T-helper 1 cell (primary cell): ENCODE measurements around the gene SUCLG2.

Source experiments
- DNase-seq, 5 donors: peaks; one replicate each; pipeline ENCODE4 v3.0.0-alpha.2; 2012 to 2020

The SUCLG2 gene

DNA sequence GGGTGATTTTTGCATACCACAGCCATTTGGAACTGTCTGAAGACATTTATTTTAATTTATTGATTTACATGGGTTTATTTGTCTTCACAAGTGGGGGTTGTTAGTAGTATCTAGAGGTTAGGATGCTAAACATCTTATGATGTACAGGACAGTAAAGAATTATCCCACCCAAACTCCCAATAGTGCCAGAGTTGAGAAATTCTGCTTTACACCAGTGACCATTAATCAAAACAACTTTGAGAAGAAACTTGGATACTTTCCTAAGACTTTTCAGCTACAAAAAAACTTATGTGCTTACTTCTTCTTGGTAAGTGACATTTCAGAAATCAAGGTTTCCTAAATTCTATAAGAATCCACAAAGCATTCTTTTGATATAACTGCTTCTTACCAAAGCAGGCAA, 156.7 kb downstream of the SUCLG2 start:
- DNase-seq: no peak

DNA sequence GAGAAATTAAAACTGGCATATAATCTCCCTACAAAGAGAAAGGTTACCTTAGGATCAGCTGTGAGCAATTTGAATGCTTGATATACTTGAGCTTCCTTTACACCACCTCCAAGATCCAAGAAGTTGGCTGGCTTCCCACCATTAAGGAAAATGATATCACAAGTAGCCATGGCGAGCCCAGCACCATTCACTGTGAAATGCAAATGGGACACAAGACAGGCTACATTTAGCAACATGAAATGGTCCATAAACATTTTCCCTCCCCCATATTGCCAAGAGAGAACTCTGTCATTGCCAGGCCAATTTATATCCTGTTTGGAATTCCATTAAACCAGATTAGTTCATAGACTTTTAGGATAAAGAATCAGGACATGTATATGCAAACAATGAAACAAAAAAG, 158.7 kb downstream of the SUCLG2 start:
- no peak for DNase-seq

DNA sequence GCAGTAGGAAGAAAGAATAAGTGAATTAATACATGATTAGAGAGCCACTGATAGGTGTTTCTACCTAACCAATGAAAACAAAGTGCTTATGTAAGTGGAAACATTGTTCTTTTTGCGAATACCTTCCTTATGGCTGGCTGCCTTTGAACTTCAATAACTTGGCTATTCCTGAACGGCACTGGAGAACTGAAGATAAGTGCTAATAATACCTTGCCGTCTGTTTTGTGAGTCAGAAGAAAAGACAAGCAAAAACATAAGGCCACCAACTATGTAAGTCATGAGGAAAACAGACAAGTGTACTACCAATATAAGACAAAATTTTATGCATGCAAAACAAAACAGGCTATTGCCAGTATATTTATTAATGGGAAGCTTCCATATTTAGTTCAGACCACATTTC, 160.6 kb downstream of the SUCLG2 start:
- no peak for DNase-seq

GRCh38 chr3:67490658-67491057, 163.8 kb downstream of the SUCLG2 start:
- DNase-seq: no peak

DNA sequence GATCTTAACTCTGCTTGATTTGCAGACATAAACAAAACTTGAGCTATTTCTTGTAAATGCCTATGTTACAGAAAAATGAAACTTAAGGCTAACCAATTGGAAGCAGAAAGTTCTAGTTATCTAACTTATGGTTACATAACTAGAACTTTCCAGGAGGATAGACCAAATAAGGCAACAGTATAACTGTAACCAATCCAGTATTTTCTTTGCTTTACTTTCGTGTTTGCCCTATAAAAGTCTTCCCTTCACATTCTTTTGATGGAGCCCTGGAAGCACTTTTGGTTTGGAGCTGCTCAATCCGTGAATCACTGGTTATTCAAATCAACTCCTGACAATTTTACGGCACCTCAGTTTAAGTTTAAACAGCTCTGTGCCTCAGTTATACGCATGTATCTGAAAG, 164.6 kb downstream of the SUCLG2 start:
- peak in 1 of 5 donors; percentile 1 for DNase-seq

- no peak for DNase-seq
Observed at GRCh38 chr3:67487564-67488114, 166.8 kb downstream of the SUCLG2 start.

DNA sequence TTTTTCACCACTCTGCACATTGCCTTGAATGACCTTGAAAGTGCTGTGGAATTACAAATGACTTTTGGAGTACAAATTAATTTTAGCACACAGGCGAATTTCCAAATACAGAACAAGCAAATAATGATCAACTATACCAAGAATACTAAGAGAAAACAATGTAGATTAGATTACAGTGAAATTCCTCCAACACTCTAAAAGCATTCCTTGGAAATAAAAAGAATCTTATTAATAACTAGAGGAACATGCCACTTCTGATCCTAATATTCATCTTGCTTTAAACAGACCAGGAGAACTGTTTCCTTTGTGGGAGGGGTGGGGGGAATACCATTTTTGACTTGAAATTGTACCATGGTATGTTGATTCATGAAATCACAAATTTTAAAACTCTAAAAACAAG, 167.5 kb downstream of the SUCLG2 start:
- DNase-seq: no peak

GRCh38 chr3:67484085-67484484, 170.3 kb downstream of the SUCLG2 start:
- DNase-seq: no peak

DNA sequence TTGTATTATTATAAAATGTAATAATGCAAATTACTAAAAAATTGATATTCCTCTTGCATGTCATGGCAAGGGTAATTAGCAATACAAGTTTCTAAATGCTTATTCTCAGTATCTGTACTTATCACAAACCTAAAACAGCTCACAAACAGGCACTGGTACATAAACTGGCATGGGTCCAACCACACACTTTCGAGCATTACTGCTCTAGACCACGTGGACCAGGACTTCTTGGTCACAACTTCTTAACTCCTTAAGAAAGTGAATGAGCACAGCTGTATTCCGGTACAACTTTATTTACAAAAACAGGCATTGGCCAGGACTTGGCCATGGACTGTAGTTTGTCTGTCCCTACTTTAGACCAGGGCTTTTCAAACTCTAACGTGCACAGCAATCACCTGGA, 173.3 kb downstream of the SUCLG2 start:
- DNase-seq: no peak

- no peak for DNase-seq
Observed at GRCh38 chr3:67478423-67478822, 176.0 kb downstream of the SUCLG2 start.

- no peak for DNase-seq
Observed at GRCh38 chr3:67474311-67474710, 180.1 kb downstream of the SUCLG2 start.

DNA sequence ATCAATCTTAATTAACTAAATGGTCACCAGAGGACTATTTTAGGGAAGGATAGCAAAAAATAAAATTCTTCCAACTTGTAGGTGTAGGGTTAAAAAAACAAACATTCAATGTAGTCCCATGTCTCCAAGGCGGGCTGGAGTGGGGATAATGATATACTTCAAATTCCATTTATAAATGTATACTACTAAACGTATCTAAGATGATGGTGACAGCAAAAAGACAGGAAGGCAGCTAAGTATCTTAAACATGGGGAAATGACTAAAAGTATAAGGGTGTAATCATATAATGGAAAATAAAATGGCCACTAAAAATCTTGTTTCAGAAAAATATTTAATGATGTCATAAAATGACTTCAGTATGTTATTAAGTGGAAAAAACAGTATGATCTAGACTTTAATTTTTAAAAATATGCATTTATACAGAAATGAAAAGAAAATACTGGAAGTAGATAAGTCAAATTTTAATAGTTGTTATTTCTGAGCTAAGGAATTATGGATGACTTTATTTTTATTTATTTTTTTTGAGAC, 181.7 kb downstream of the SUCLG2 start:
- DNase-seq: no peak

GRCh38 chr3:67470207-67470606, 184.2 kb downstream of the SUCLG2 start:
- no peak for DNase-seq

GRCh38 chr3:67468511-67468910, 185.9 kb downstream of the SUCLG2 start:
- DNase-seq: no peak

DNA sequence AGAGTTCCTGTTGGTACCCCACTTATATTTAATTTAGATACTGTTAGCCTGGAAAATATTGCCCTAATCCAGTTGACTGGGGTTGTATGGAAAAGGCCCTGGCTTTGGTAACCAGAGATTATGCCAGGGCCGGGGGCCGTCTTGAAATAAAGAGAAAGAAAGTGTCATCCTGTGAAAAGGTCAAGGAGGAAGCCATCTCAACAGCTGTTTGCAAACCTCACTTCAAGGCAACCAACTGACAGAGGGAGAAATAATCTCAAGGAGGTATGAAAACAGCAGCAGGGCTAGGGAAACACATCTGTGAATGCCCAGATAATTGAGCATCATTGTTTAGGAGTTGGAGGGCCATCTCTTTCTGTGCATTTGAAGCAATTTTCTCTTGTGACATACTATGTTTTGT, 190.8 kb downstream of the SUCLG2 start:
- no peak for DNase-seq

DNA sequence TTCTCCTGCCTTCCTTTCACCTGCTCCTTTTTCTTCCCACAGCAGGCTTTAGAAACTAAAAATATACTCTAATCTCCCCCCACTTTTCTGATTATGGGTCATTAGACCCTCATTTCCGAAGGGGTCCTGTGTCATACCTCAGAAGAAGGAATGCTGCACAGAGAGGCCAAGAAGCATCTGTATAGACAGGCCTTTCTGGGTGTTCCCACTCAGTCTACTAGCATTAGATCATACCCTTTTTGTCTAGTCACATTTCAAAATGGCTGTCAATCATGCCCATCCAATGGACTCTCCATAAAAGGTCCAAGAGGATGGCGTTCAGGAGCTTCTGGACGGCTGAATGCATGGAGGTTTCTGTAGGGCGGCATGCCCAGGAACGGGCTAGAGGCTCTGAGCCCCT, 192.2 kb downstream of the SUCLG2 start:
- DNase-seq: no peak

- no peak for DNase-seq
Observed at GRCh38 chr3:67461667-67462142, 192.7 kb downstream of the SUCLG2 start.

DNA sequence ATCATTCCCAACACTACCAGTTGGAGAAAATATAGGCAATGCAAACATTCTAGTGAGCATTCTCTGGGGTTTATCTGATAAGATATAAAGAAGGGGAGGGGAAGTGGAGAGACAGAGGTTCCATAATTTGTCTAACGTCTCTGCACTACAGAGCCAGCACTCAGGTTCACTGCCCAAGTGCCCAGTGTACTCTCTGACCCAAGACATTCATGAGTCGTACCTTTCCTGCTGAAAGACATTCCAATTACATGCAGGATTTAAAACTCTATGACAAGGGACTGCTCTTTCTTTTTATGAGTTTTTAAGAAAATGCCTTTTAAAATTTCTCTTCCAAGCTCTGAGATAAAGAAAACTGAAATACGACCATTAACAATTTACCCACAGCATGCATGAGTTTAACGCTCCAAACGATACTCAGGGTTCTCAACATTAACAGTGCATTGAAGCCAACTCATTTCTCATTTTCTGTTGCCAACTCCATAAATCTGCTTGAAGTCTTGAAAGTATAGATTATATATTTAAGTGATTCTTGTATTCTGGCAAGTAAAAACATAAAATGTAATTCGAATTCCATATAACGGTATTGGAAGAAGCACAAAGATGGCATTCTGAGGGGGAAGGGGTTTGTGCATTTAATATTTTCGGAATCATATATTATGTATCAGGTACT, 193.4 kb downstream of the SUCLG2 start:
- DNase-seq: no peak

DNA sequence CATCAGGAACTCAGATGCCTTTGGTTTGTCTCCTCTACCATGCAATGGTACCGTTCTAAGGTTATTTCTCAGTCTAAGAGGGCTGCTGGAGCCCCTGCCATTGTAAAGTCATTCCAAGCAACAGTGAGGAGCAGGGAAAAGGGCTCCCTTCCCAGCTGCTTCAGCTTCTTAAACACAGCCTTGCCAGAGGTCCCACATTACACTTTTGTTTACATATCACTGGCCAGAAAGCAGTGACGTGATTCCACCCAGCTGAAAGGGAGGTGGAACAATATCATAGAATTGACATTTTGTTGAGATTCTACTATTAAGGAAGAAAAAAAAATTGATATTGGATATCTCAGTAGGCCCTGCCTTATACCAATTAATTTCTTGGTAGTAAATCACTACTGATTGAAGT, 194.6 kb downstream of the SUCLG2 start:
- no peak for DNase-seq

DNA sequence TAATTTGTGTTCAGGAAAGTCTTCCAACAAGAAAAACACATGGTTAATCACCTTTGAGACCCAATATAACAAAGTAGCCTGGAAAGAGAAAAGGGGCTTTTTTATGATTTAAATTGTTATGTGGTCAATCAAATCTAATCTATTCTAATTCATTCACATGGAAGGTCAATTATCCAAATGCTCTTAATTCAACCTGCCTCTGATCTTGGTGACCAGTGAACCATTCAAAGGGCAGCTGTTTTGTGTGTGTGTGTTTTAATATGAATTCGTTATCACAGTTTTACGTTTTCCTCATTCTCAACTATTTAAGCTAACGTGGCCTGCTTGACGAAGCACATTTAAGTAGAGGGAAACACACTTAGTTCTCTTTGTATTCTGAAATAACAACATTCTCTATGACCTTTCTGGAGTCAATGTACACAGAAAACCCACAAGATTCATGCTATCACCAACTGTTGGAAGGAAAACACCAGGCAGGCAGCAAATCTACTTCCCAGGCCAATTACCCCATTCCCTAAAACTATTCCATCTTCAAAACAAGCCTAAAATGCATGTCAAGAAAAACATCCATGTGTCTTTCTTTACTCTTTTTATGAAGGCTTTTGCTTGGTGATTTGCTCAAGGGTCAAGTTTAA, 195.4 kb downstream of the SUCLG2 start:
- no peak for DNase-seq

- DNase-seq: no peak
Observed at GRCh38 chr3:67458408-67458807, 196.0 kb downstream of the SUCLG2 start.

GRCh38 chr3:67453628-67454027, 200.8 kb downstream of the SUCLG2 start:
- no peak for DNase-seq

- no peak for DNase-seq
Observed at GRCh38 chr3:67450153-67450552, 204.3 kb downstream of the SUCLG2 start.

- DNase-seq: no peak
Observed at GRCh38 chr3:67447393-67447792, 207.0 kb downstream of the SUCLG2 start.
